Endothelial cell of umbilical vein (primary cell): ENCODE results near the gene NEU3. TPM values are rescaled to one million over a fixed set of nuclear protein-coding genes. Genes with fewer than 3 reads are reported as not detected.

Experiments
- BruUV-seq: library from RNA; stranded (reverse); fragments of 400-500 nt; replicated peaks from 2 replicates; lab custom pipeline; 2021; lab: Mats Ljungman, UMichigan
- CTCF ChIA-PET: fragments of 300-600, 350-600 bp; sonication (Branson Sonifier 250); formaldehyde crosslinking; loops from one replicate; lab custom pipeline; 2021; ENCODE audit warnings: antibody characterized with exemption, inconsistent platforms; lab: Charles Lee
- POLR2A ChIA-PET: fragments of 300-600, 350-600 bp; sonication (Branson Sonifier 250); formaldehyde crosslinking; loops from one replicate; lab custom pipeline; 2021; ENCODE audit warnings: antibody characterized with exemption, inconsistent platforms; lab: Charles Lee
- DNase-seq: peaks from one replicate; pipeline ENCODE4 v3.0.0-alpha.2; 2011; ENCODE audit warnings: low read depth, low spot score
- FAIRE-seq: peaks from 2 replicates; lab custom pipeline; 2011; peaks lifted over from hg19 to GRCh38; lab: Jason Lieb, UNC
- H2AFZ ChIP-seq: 2 replicates; pipeline ENCODE4 v1.6.0; 2012; ENCODE audit warnings: low read depth, low read length, control low read depth, inconsistent platforms
- H3K27ac ChIP-seq: 2 replicates; pipeline ENCODE4 v1.5.1; 2011; ENCODE audit warnings: low read depth, mild to moderate bottlenecking, control low read depth, low read length, moderate library complexity; ENCODE audit not compliant: insufficient read depth
- H3K27me3 ChIP-seq, 2 experiments: 2 replicates each; pipeline versions ENCODE4 v1.6.0 to v1.6.1; 2011; ENCODE audit warnings: low read length in 2 of 2, mixed read lengths in 1 of 2; ENCODE audit not compliant: control insufficient read depth in 2 of 2, insufficient read depth in 2 of 2
- H3K36me3 ChIP-seq, 2 experiments: 2 replicates in 1 of 2; 3 replicates in 1 of 2; pipeline ENCODE4 v1.5.1; 2011; ENCODE audit warnings: low read length in 2 of 2, mild to moderate bottlenecking in 1 of 2, moderate library complexity in 1 of 2; ENCODE audit not compliant: control insufficient read depth in 2 of 2, insufficient read depth in 2 of 2; ENCODE audit errors: extremely low read depth in 1 of 2
- H3K4me1 ChIP-seq: 3 replicates; pipeline ENCODE4 v1.5.1; 2011; ENCODE audit warnings: mild to moderate bottlenecking, low read length; ENCODE audit not compliant: control insufficient read depth, insufficient read depth; ENCODE audit errors: extremely low read depth
- H3K4me2 ChIP-seq: 2 replicates; pipeline ENCODE4 v1.6.1; 2011; ENCODE audit warnings: low read length, control low read depth, mixed read lengths; ENCODE audit not compliant: insufficient read depth
- H3K4me3 ChIP-seq, 3 experiments: fragments of 200-600 bp in 1 of 3; sonication (generic), shearing (Covaris generic) in 1 of 3; replicated peaks in 1 of 3; 2 replicates each; pipeline ENCODE4 v1.5.1; 2011 to 2016; ENCODE audit warnings: control low read depth in 3 of 3, low read length in 3 of 3, mild to moderate bottlenecking in 2 of 3, inconsistent platforms in 1 of 3, low read depth in 1 of 3, moderate library complexity in 1 of 3; ENCODE audit not compliant: insufficient read depth in 1 of 3
- H3K79me2 ChIP-seq: 2 replicates; pipeline ENCODE4 v1.6.0; 2012; ENCODE audit warnings: low read length, inconsistent platforms; ENCODE audit not compliant: control insufficient read depth, insufficient read depth
- H3K9ac ChIP-seq: replicated peaks from 2 replicates; pipeline ENCODE3; 2011; ENCODE audit warnings: low read length, control low read depth; ENCODE audit not compliant: insufficient read depth; ENCODE audit errors: extremely low read depth
- H3K9me1 ChIP-seq: replicated peaks from 3 replicates; pipeline ENCODE4 v1.6.0; 2011; ENCODE audit warnings: mild to moderate bottlenecking, low read length; ENCODE audit not compliant: control insufficient read depth, insufficient read depth; ENCODE audit errors: extremely low read depth
- H3K9me3 ChIP-seq: replicated peaks from 2 replicates; pipeline ENCODE4 v1.5.1; 2012; ENCODE audit warnings: low read length, inconsistent platforms; ENCODE audit not compliant: control insufficient read depth, insufficient read depth
- H4K20me1 ChIP-seq: replicated peaks from 2 replicates; pipeline ENCODE3; 2011; ENCODE audit warnings: mild to moderate bottlenecking, low read length; ENCODE audit not compliant: control insufficient read depth, insufficient read depth; ENCODE audit errors: extremely low read depth
- EZH2 ChIP-seq: IDR thresholded peaks from 2 replicates; pipeline ENCODE4 v1.6.1; 2012; ENCODE audit warnings: borderline replicate concordance, low read depth, mild to moderate bottlenecking, moderate library complexity, low read length, inconsistent platforms; ENCODE audit not compliant: severe bottlenecking
- FOS ChIP-seq: IDR thresholded peaks from 2 replicates; pipeline ENCODE4 v1.6.1; 2011; ENCODE audit warnings: mild to moderate bottlenecking, low read length, moderate library complexity, borderline replicate concordance; ENCODE audit not compliant: insufficient read depth
- GATA2 ChIP-seq: IDR thresholded peaks from 2 replicates; pipeline ENCODE4 v1.7.0; 2011; ENCODE audit warnings: low read depth, mild to moderate bottlenecking, moderate library complexity, mixed read lengths, low read length; ENCODE audit not compliant: insufficient read length, insufficient read depth
- MYC ChIP-seq: IDR thresholded peaks from one replicate; pipeline ENCODE4 v1.6.1; 2011; ENCODE audit warnings: mild to moderate bottlenecking, low read depth, low read length
- POLR2A ChIP-seq: IDR thresholded peaks from 2 replicates; pipeline ENCODE4 v1.6.1; 2012; ENCODE audit warnings: low read depth, mild to moderate bottlenecking, control low read depth, low read length
- POLR2AphosphoS5 ChIP-seq: IDR thresholded peaks from 2 replicates; pipeline ENCODE4 v1.6.1; 2012; ENCODE audit warnings: low read depth, mild to moderate bottlenecking, control low read depth, low read length, moderate library complexity; ENCODE audit not compliant: insufficient read depth
- dilution Hi-C: fragments of 300-500 bp; cut with MboI; formaldehyde crosslinking; loops from one replicate; pipeline ENCODE4 v1.15.0; 2019; ENCODE audit warnings: low sequenced_read_pairs; ENCODE audit not compliant: extremely low pct_ligation_motif_present
- intact Hi-C: fragments of 100-400 bp; cut with micrococcal nuclease; formaldehyde crosslinking; loops from one replicate; pipeline ENCODE4 v1.10.0; 2022
- polyA plus RNA-seq, 4 experiments: library from polyadenylated mRNA; depleted of rRNA in 3 of 4; stranded (reverse) in 3 of 4; unstranded in 1 of 4; fragments of >200 nt; gene quantifications; 2 replicates each; pipeline versions ENCODE4 v1.2.1 to v1.2.3, GENCODE V29; 2011 to 2012; ENCODE audit warnings: missing spikeins in 1 of 4
- total RNA-seq: library from RNA; stranded (reverse); gene quantifications from 2 replicates; pipeline ENCODE4 v1.2.3, GENCODE V29; 2021
- TF ChIP-seq, protein P1 (sequence below), 2 donors: IDR thresholded peaks; 1 replicate in 1 of 2; 2 replicates in 1 of 2; pipeline ENCODE4 v1.5.1; 2011; ENCODE audit warnings: low read length in 2 of 2, mild to moderate bottlenecking in 2 of 2, moderate library complexity in 2 of 2, control low read depth in 1 of 2, inconsistent platforms in 1 of 2, low read depth in 1 of 2; ENCODE audit not compliant: insufficient read depth in 1 of 2; ENCODE audit errors: extremely low read depth in 1 of 2
- TF ChIP-seq, protein P2 (sequence below): IDR thresholded peaks from 2 replicates; pipeline ENCODE4 v1.6.1; 2011; ENCODE audit not compliant: insufficient read depth, insufficient read length

NEU3 gene
- total and polyA plus RNA-seq, 2 donors (not counting 3 experiments of a cell fraction or from before 2014, with no cell fraction given), result 5.9 to 7.0 TPM

DNA sequence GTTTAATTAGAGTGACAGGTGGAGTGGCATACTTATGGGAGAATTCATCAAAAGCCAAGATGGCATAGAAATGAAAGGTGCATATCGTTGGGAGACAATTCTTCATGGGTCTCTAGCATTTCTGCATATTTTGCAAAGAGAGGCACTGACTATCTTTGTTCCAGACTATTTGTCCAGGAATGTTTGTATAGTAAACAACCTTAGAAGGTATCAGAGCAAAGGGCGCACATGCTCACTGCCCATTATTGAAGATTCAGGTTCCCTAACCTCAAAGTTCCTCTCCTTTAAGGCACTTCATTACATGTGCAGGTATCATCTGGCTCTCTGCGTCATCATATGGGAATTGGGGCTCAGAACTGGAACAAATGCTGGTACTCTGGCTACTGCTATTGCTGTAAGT, 4.7 kb upstream of the NEU3 start:
- Histone ChIP-seq H3K27ac (no peak overlapping the region), H3K27me3 (no peaks in the 10 kb centered on the region), H3K9me1 (no peaks in the 10 kb centered on the region), H3K9me3 (no peaks in the 10 kb centered on the region), H3K79me2 (no peaks in the 10 kb centered on the region), H4K20me1 (no peaks in the 10 kb centered on the region), H3K36me3 (peaks cover 0 to 3% of the 10 kb centered on the region in 2 experiments), H2AFZ (no peak overlapping the region), H3K9ac (no peak overlapping the region), H3K4me3 (no peak overlapping the region), H3K4me1 (peaks cover 5% of the 10 kb centered on the region), H3K4me2 (no peak overlapping the region)
- no TSS peak for BruUV-seq
- no peak for DNase-seq
- no peak for TF ChIP-seq POLR2A
- TF ChIP-seq EZH2, result no peak
- no peak for TF ChIP-seq MYC
- TF ChIP-seq, protein P1, sequence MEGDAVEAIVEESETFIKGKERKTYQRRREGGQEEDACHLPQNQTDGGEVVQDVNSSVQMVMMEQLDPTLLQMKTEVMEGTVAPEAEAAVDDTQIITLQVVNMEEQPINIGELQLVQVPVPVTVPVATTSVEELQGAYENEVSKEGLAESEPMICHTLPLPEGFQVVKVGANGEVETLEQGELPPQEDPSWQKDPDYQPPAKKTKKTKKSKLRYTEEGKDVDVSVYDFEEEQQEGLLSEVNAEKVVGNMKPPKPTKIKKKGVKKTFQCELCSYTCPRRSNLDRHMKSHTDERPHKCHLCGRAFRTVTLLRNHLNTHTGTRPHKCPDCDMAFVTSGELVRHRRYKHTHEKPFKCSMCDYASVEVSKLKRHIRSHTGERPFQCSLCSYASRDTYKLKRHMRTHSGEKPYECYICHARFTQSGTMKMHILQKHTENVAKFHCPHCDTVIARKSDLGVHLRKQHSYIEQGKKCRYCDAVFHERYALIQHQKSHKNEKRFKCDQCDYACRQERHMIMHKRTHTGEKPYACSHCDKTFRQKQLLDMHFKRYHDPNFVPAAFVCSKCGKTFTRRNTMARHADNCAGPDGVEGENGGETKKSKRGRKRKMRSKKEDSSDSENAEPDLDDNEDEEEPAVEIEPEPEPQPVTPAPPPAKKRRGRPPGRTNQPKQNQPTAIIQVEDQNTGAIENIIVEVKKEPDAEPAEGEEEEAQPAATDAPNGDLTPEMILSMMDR (IDR thresholded peaks at IDR 0.05; ENCODE audit: extremely low read depth in 1 of 2, insufficient read depth in 1 of 2, low read depth in 1 of 2, low read length in 2 of 2), result no peak
- no peak for TF ChIP-seq FOS
- no peak for TF ChIP-seq POLR2AphosphoS5
- ChIA-PET CTCF (interaction anchor here (0.8 kb wide), 1 partner anchor 39 kb away, joined by 3 read pairs; no protein-coding TSS in a partner anchor), POLR2A (no interaction called here)
- FAIRE-seq, result no peak
- dilution Hi-C loops (no loop called here), intact Hi-C loops (no loop called here)

DNA sequence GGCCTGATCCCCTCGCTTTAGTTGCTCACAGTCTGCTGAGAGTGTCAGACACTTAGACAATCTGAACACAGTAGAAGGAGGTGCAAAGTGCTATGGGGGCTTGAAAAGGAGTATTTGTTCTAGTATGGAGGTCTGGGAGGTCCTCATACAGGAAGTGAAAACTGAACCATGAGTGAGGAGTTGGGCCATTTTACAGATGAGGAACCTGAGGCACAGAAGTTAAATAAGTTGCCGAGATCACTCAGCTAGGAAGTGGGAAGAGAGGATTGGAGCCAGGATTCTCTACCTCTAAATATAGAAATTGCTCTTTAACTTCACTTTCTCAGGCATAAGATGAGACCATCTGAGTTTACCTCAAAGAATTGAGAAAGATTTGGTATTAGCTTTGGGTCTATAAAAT, 4.0 kb upstream of the NEU3 start:
- no peak overlapping the region for H2AFZ ChIP-seq
- no TSS peak for BruUV-seq
- H3K79me2 ChIP-seq, result no peaks in the 10 kb centered on the region
- H3K27me3 ChIP-seq, result no peaks in the 10 kb centered on the region
- FAIRE-seq (no peak), DNase-seq (no peak)
- no peak for TF ChIP-seq POLR2A
- TF ChIP-seq MYC, result no peak
- TF ChIP-seq, protein P1 (IDR thresholded peaks at IDR 0.05; ENCODE audit: extremely low read depth in 1 of 2, insufficient read depth in 1 of 2, low read depth in 1 of 2, low read length in 2 of 2), result no peak
- no peak for TF ChIP-seq EZH2
- no peak for TF ChIP-seq POLR2AphosphoS5
- no peak for TF ChIP-seq FOS
- no peak for TF ChIP-seq GATA2
- TF ChIP-seq, protein P2, sequence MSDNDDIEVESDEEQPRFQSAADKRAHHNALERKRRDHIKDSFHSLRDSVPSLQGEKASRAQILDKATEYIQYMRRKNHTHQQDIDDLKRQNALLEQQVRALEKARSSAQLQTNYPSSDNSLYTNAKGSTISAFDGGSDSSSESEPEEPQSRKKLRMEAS, result no peak
- H3K9me1 ChIP-seq, result no peaks in the 10 kb centered on the region
- intact Hi-C loops (no loop called here), dilution Hi-C loops (no loop called here)
- ChIA-PET CTCF (interaction anchor here (1.1 kb wide), 1 partner anchor 282 kb away, joined by 3 read pairs; no protein-coding TSS in a partner anchor), POLR2A (no interaction called here)
- peaks cover 9% of the 10 kb centered on the region for H3K4me1 ChIP-seq
- no peaks in the 10 kb centered on the region for H3K9me3 ChIP-seq
- H4K20me1 ChIP-seq, result no peaks in the 10 kb centered on the region
- peaks cover 0 to 2% of the 10 kb centered on the region in 2 experiments for H3K36me3 ChIP-seq
- no peak overlapping the region for H3K4me3 ChIP-seq
- H3K9ac ChIP-seq, result no peak overlapping the region
- H3K4me2 ChIP-seq, result no peak overlapping the region
- H3K27ac ChIP-seq, result no peak overlapping the region
